ENCODE data around the gene RAB3C. TPM values are rescaled to one million over a fixed set of nuclear protein-coding genes. Genes with fewer than 3 reads are reported as not detected.

Gene RAB3C
- total RNA-seq, 1 donor from 2014 or later: 6.1 TPM

- no peak for ATAC-seq
- no peak for DNase-seq (ENCODE audit: low spot score)
- intact Hi-C loops (cut with DNase I): no loop called here
These were observed 129.1 kb downstream of the RAB3C start for GRCh38 chr5:58711965-58712364.

DNA sequence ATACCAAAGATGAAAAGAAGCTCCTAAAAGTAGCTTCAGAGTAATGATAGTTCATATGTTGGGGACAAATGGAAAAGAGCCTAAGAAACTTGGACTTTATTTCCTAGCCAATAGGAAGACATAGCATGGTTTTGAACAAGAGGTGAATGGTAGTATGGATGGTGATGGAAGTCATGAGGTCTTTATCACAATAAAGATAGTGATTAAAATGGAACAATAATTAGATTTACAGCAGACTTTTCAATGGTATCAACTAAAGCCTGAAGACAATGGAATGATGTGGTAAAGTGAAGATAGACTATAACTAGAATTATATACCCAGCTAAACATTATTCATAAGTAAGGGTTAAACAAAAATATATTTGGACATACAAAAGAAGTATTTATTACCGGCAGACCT, 131.2 kb downstream of the RAB3C start:
- ATAC-seq (no peak), DNase-seq (ENCODE audit: low spot score) (no peak)
- intact Hi-C loops (cut with DNase I): no loop called here

GRCh38 chr5:58715997-58716656, 133.3 kb downstream of the RAB3C start:
- intact Hi-C loops (cut with DNase I): no loop called here
- DNase-seq (ENCODE audit: low spot score): no peak
- ATAC-seq: no peak

GRCh38 chr5:58716713-58717112, 133.8 kb downstream of the RAB3C start:
- ATAC-seq: no peak
- DNase-seq (ENCODE audit: low spot score): no peak
- intact Hi-C loops (cut with DNase I): no loop called here

DNA sequence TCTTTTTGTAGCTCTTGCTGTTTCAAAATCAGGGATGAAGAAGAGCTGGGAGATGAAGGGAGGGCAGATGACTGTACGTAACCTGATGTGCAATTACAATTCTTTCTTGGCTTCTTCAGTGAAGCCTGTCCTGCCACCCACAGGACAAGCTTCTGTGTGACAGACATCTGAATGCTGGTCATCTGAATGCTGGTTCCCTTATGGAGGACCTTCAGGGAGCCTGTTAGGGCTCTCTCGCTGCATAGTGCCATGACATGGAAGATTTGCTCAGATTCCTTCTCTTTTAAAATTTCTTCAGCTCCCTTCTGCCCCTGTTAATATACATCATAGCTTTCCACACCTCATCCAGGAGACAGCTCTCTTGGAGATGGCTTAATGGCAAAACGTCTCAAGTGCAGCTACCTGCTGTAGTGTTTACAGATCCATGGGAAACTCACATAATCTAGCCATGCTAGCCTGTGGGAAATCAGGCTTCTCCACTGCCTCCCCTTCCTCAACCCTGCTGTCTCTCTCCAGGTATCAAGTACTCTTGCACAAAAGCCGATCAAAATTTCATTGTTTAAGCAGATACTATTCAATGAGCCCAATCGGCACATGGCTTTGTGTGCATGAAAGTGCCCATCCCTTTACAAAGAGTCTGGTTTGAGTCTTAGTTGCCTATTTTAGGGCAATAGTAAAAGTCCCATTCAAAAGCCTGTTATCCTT, 134.6 kb downstream of the RAB3C start:
- intact Hi-C loops (cut with DNase I): no loop called here
- no peak for ATAC-seq
- no peak for DNase-seq (ENCODE audit: low spot score)

DNA sequence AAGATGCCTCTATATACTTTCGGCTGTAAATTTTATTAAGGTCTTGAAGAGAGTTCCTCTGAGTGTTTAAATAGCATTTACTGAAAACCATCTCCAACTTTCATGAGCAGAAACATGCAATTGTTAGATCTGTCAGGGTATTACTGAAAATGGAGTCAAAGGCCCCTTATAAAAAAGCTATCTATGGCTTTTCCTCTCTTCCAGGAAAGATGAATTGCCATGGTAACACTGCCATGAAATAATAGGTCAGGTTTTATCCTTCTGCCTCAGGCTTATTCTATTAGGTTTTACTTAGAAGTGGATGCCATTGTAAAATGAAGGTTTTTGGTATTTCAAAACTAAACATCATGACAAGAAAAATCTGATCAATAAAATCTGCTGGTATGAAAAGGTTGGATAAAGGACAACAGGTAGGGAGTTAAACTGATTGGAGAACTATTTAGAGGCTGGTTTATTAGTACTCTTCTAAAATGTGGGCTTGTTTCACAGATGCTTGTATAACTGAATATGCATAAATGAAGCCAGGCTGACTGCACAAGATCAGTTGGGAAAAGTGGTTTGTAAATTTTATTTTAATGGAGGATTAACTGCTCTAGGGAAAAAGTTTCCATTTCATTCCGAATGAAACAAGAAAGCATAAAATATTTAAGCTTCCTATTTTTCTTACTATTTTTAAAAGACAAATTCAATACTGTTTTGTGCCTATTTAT, 135.5 kb downstream of the RAB3C start:
- ATAC-seq (no peak), DNase-seq (ENCODE audit: low spot score) (no peak)
- intact Hi-C loops (cut with DNase I): no loop called here

GRCh38 chr5:58722160-58722559, 139.3 kb downstream of the RAB3C start:
- DNase-seq (ENCODE audit: low spot score): no peak
- ATAC-seq: no peak
- intact Hi-C loops (cut with DNase I): no loop called here

DNA sequence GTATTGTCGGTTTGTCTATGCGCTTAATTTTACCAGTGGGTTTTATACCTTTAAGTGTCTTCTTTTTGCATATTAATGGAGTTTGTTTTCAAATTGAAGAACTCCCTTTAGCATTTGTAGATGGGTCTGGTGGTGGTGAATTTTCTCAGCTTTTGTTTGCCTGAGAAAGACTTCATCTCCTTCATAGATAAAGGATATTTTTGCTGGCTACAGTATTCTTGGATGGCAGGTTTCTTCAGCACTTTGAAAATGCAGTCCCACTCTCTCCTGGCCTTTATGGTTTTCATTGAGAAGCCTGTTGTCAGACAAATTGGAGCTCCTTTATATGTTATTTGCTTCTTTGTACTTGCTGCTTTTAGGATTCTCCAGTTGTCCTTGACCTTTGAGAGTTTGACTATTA, 142.1 kb downstream of the RAB3C start:
- intact Hi-C loops (cut with DNase I): no loop called here
- DNase-seq (ENCODE audit: low spot score) (no peak), ATAC-seq (no peak)

- ATAC-seq (no peak), DNase-seq (ENCODE audit: low spot score) (no peak)
- intact Hi-C loops (cut with DNase I): no loop called here
These were observed 148.8 kb downstream of the RAB3C start for GRCh38 chr5:58731641-58732040.

DNA sequence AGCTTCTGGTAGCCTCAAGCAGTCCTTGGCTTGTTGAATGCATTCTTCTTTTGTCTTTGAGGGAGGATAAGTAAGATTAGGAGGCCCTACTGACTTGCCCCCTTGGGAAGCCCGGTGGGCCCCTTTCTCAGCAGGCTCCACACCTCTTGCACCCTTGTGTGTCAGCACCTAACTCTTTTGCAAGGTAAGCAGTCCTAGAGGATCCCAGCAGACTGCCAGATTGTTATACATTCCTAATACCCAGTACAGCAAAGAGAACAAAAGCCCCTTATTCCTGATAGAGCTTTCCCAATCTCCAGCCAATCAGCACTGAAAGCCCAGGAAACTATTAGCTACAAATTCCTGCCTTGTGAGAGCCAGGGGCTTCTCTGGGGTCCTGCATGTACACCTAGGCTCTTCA, 152.8 kb downstream of the RAB3C start:
- no peak for DNase-seq (ENCODE audit: low spot score)
- ATAC-seq: no peak
- intact Hi-C loops (cut with DNase I): no loop called here

GRCh38 chr5:58736214-58736613, 153.3 kb downstream of the RAB3C start:
- DNase-seq (ENCODE audit: low spot score): no peak
- intact Hi-C loops (cut with DNase I): no loop called here
- ATAC-seq: no peak

GRCh38 chr5:58737671-58738070, 154.8 kb downstream of the RAB3C start:
- no peak for DNase-seq (ENCODE audit: low spot score)
- intact Hi-C loops (cut with DNase I): loop anchor here (2.0 kb wide), 1 partner anchor 75 kb away; no protein-coding TSS in a partner anchor
- no peak for ATAC-seq

GRCh38 chr5:58738336-58738735, 155.5 kb downstream of the RAB3C start:
- intact Hi-C loops (cut with DNase I): loop anchor here (2.0 kb wide), 1 partner anchor 76 kb away; no protein-coding TSS in a partner anchor
- ATAC-seq: no peak
- no peak for DNase-seq (ENCODE audit: low spot score)

- DNase-seq (ENCODE audit: low spot score) (no peak), ATAC-seq (no peak)
- intact Hi-C loops (cut with DNase I): loop anchor here (2.0 kb wide), 1 partner anchor 76 kb away; no protein-coding TSS in a partner anchor
These were observed 156.2 kb downstream of the RAB3C start for GRCh38 chr5:58739051-58739450.

GRCh38 chr5:58740956-58741355, 158.1 kb downstream of the RAB3C start:
- intact Hi-C loops (cut with DNase I): no loop called here
- no peak for ATAC-seq
- no peak for DNase-seq (ENCODE audit: low spot score)

GRCh38 chr5:58745350-58745749, 162.5 kb downstream of the RAB3C start:
- ATAC-seq (no peak), DNase-seq (ENCODE audit: low spot score) (no peak)

GRCh38 chr5:58746321-58746720, 163.4 kb downstream of the RAB3C start:
- DNase-seq (ENCODE audit: low spot score) (no peak), ATAC-seq (no peak)
- intact Hi-C loops (cut with DNase I): no loop called here

More at GRCh38 chr5:58745350-58745749, 162.5 kb downstream of the RAB3C start:
- intact Hi-C loops (cut with DNase I): no loop called here

DNA sequence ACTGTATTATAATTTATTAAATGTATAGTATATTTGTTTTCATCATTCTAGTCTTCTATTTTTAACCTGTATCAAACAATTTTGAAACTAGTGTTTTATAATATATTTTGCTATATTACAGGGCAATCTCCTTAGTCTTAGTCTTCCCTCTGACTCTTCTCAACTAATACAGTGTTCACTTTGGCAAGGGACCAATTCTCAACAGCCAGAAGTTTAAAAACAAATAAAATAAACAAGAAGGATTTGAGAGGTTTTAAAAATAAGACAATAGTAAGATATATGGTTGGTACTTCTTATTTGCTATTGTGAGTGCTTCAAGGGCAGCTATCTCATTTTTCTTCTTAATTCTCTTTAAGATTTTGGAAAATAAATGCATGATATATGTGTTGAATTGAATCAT, 167.2 kb downstream of the RAB3C start:
- intact Hi-C loops (cut with DNase I): no loop called here
- no peak for ATAC-seq

GRCh38 chr5:58751222-58751837, 168.5 kb downstream of the RAB3C start:
- DNase-seq (ENCODE audit: low spot score) (no peak), ATAC-seq (no peak)
- intact Hi-C loops (cut with DNase I): no loop called here

More for the DNA sequence above, 167.2 kb downstream of the RAB3C start:
- no peak for DNase-seq (ENCODE audit: low spot score)

DNA sequence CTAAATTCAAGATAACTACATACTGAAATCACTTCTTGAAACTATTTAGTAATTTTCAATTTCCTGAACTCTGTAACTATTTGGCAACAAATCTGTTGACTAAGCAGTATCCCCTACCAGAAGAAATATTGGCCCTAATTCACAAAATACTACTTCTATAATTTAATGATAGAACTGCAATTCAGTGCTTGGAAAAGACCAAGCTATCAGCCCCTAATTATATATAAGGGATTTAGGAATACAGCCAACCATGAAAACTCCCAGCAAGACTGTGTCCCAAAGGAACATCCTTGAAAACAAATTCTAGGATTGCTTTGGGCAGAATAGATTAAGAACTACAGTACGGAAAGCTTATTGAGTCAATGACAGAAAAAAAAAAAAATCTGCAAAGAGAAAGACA, 169.2 kb downstream of the RAB3C start:
- no peak for ATAC-seq
- no peak for DNase-seq (ENCODE audit: low spot score)
- intact Hi-C loops (cut with DNase I): no loop called here

All from sciatic nerve (tissue), 2 donors.